ENCODE measurements around the gene ABCA7. TPM values are rescaled to one million over a fixed set of nuclear protein-coding genes. Genes with fewer than 3 reads are reported as not detected.

ABCA7 gene
- total and polyA plus RNA-seq, 2 of the 13 experiments (the other 11 are each of a cell fraction or from before 2014, with no cell fraction given): 4.4 to 32.4 TPM

- TF ChIP-seq ZNF24 (IDR thresholded peaks at IDR 0.05): no peak
These were observed 24.2 kb downstream of the ABCA7 start (continued) for GRCh38 chr19:1063909-1064660.

GRCh38 chr19:1064661-1065605, 25.0 kb downstream of the ABCA7 start:
- peak; percentile 53 for ATAC-seq
- peak overlapping the region in 2 of 3 experiments; percentile 33 to 78; a peak in 4 of 6 replicates for H3K4me3 ChIP-seq (replicated peaks in 1 of 3; ENCODE audit: insufficient read depth in 1 of 3, low read depth in 2 of 3, low read length in 3 of 3)
- H3K27ac ChIP-seq (ENCODE audit: extremely low read length, insufficient read depth, low read length): peak overlapping the region; percentile 6
- no peaks in the 10 kb centered on the region for H3K79me2 ChIP-seq (ENCODE audit: insufficient read depth, low read length)
- peaks cover 37% of the 10 kb centered on the region for H3K4me1 ChIP-seq (ENCODE audit: insufficient read depth, low read length)
- no peak for DNase-seq (ENCODE audit: low spot score)
- ChIA-PET CTCF (ENCODE audit: low intra/inter-chr PET ratio, low total read pairs) (no interaction called here), POLR2A (interaction anchor here (0.6 to 2.7 kb wide), 10 partner anchors 11 to 43 kb away, joined by 3 to 10 read pairs (median 4); partner anchors contain the start of genes ABCA7 and RNU6-2)
- H3K9me3 ChIP-seq (ENCODE audit: low read length): no peaks in the 10 kb centered on the region
- in situ Hi-C loops (cut with HindIII; ENCODE audit: extremely low pct_ligation_motif_present, low pct_unique_long_range_greater_than_20kb): loop anchor here (5.0 kb wide), 1 partner anchor 37 kb away; the partner anchor contains the start of gene GPX4
- no peak overlapping the region for H3K9ac ChIP-seq (ENCODE audit: insufficient read depth, low read depth, low read length)
- no peaks in the 10 kb centered on the region for H4K20me1 ChIP-seq (ENCODE audit: insufficient read depth, low read length)
- no peak for FAIRE-seq
- no TSS peak for BruUV-seq (replicated peaks)
- H3K36me3 ChIP-seq (replicated peaks in 1 of 2; ENCODE audit: control insufficient read depth in 1 of 2, insufficient read depth in 2 of 2, low read length in 2 of 2): no peaks in the 10 kb centered on the region
- 52% methylated on average over 43 of the region's 60 CpGs for WGBS (ENCODE audit: low lambda C conversion rate)
- peak overlapping the region; percentile 86 for H3K4me2 ChIP-seq (ENCODE audit: low read depth, low read length)
- H3K27me3 ChIP-seq (ENCODE audit: control insufficient read depth in 1 of 2, insufficient read depth in 2 of 2, low read length in 2 of 2): no peaks in the 10 kb centered on the region
- no peak overlapping the region for H2AFZ ChIP-seq (ENCODE audit: low read length)
- intact Hi-C loops (cut with micrococcal nuclease; ENCODE audit: unreplicated experiment): no loop called here
- TF ChIP-seq ELF1 (CRISPR knock-in tag; IDR thresholded peaks at IDR 0.05) (no peak), ZNF34 (CRISPR knock-in tag; IDR thresholded peaks at IDR 0.05; ENCODE audit: borderline replicate concordance) (no peak), ZNF607 (CRISPR knock-in tag; IDR thresholded peaks at IDR 0.05; ENCODE audit: borderline replicate concordance) (no peak; the same call in 1 of the 2 replicates), THYN1 (CRISPR knock-in tag; IDR thresholded peaks at IDR 0.05; ENCODE audit: borderline replicate concordance, low read depth) (no peak), ZNF18 (CRISPR knock-in tag; IDR thresholded peaks at IDR 0.05; ENCODE audit: insufficient replicate concordance) (no peak), POGK (CRISPR knock-in tag; conservative IDR thresholded peaks at IDR 0.05) (0 out of 2 replicates have a peak, but pooled peaks have one; percentile 42), ZNF800 (CRISPR knock-in tag; IDR thresholded peaks at IDR 0.05) (peak; percentile 100), ZNF652 (CRISPR knock-in tag; IDR thresholded peaks at IDR 0.05; ENCODE audit: borderline replicate concordance, low read depth) (no peak), CBX2 (IDR thresholded peaks at IDR 0.05; ENCODE audit: low read depth, low read length) (no peak), CBX2 (CRISPR knock-in tag; IDR thresholded peaks at IDR 0.05; ENCODE audit: low read depth) (no peak), ZNF333 (CRISPR knock-in tag; IDR thresholded peaks at IDR 0.05; ENCODE audit: borderline replicate concordance) (peak; percentile 45; the same call in 1 of the 2 replicates)

Measured in HepG2 (cell line).